Kidney (tissue), 14 donors: ENCODE measurements around the gene FOS. TPM values are rescaled to one million over a fixed set of nuclear protein-coding genes. Genes with fewer than 3 reads are reported as not detected.
"Not testable (repeated sequence)": the region's sequence is repeated elsewhere in the genome, so short reads cannot be mapped to it uniquely, and the experiment has no call there.

Experiments
- DNase-seq, 5 donors: peaks; one replicate each; pipeline ENCODE4 v3.0.0-alpha.2; 2013 to 2020
- FAIRE-seq: peaks from 2 replicates; lab custom pipeline; 2012; peaks lifted over from hg19 to GRCh38; lab: Jason Lieb, UNC
- H3K27ac ChIP-seq, 2 donors: one replicate each; pipeline ENCODE4 v1.7.0; 2013; ENCODE audit warnings: low read depth in 2 of 2, low read length in 2 of 2, inconsistent platforms in 1 of 2
- H3K27me3 ChIP-seq: one replicate; pipeline ENCODE4 v1.7.1; 2013; ENCODE audit warnings: low read length, inconsistent platforms; ENCODE audit not compliant: control insufficient read depth, insufficient read depth
- H3K36me3 ChIP-seq, 3 donors: one replicate each; pipeline versions ENCODE4 v1.7.0 to v1.7.1; 2013; ENCODE audit warnings: low read length in 3 of 3, control low read depth in 1 of 3, inconsistent platforms in 1 of 3; ENCODE audit not compliant: insufficient read depth in 3 of 3, control insufficient read depth in 2 of 3
- H3K4me1 ChIP-seq, 3 donors: one replicate each; pipeline versions ENCODE4 v1.7.0 to v1.7.1; 2013; ENCODE audit warnings: low read length in 3 of 3, inconsistent platforms in 1 of 3, low read depth in 1 of 3; ENCODE audit not compliant: control insufficient read depth in 2 of 3, insufficient read depth in 2 of 3
- H3K4me3 ChIP-seq, 3 donors: one replicate each; pipeline versions ENCODE4 v1.7.0 to v1.8.1; 2013; ENCODE audit warnings: low read length in 3 of 3, control low read depth in 1 of 3, inconsistent platforms in 1 of 3
- H3K9ac ChIP-seq, 3 donors: one replicate each; pipeline versions ENCODE4 v1.7.0 to v1.7.1; 2013; ENCODE audit warnings: low read length in 3 of 3, control low read depth in 1 of 3, inconsistent platforms in 1 of 3
- H3K9me3 ChIP-seq, 3 donors: one replicate each; pipeline versions ENCODE4 v1.7.0 to v1.7.1; 2013; ENCODE audit warnings: low read length in 3 of 3, control low read depth in 1 of 3, inconsistent platforms in 1 of 3; ENCODE audit not compliant: control insufficient read depth in 2 of 3, insufficient read depth in 1 of 3
- CTCF ChIP-seq: IDR thresholded peaks from 3 replicates; pipeline ENCODE4 v1.5.1; 2012; ENCODE audit warnings: mild to moderate bottlenecking, moderate library complexity, borderline replicate concordance; ENCODE audit not compliant: insufficient read depth; ENCODE audit errors: extremely low read depth
- intact Hi-C: fragments of 100-400 bp; cut with DNase I; formaldehyde crosslinking; loops from one replicate; pipeline ENCODE4 v1.11.1; 2022
- polyA plus RNA-seq: library from polyadenylated mRNA; stranded (reverse); fragments of 350-450 nt; fragmentation: Illumina TruSeq; extraction: RNeasy Lipid Tissue Mini Kit (QIAGEN cat#74804); gene quantifications from one replicate; pipeline ENCODE4 v1.2.3, GENCODE V29; 2014; ENCODE audit warnings: low read depth, low replicate concordance; ENCODE audit not compliant: insufficient read depth
- total RNA-seq: library from RNA; stranded (reverse); fragmentation: NEBNext Ultra II Directional; extraction: Animal tissue kit (Norgen Biotek cat#: 25700); gene quantifications from one replicate; pipeline ENCODE4 v1.2.1, GENCODE V29; 2021
- donor health status: control.
- donor health status: control.
- donor health status: control.
- donor health status: control.
- donor health status: control.
- donor health status: DM: yes; HTN: yes; CAD: no.
- donor health status: Normal renal cell carcinoma (clear cell type).

FOS gene
- total and polyA plus RNA-seq, 2 donors from 2014 or later, result 116 to 193 TPM

GRCh38 chr14:75306927-75307699, 28.5 kb downstream of the FOS start:
- Histone ChIP-seq H3K9me3 (no peaks in the 10 kb centered on the region), H3K4me1 (peaks cover 0 to 10% (median 8%) of the 10 kb centered on the region in 3 donors), H3K9ac (no peak overlapping the region), H3K27me3 (no peaks in the 10 kb centered on the region), H3K27ac (no peak overlapping the region), H3K36me3 (no peaks in the 10 kb centered on the region), H3K4me3 (no peak overlapping the region)
- intact Hi-C loops, result no loop called here
- DNase-seq (peak in 1 of 5 donors; percentile 54), FAIRE-seq (no peak)
- TF ChIP-seq CTCF, result peak; percentile 8

- no peaks in the 10 kb centered on the region for H3K27me3 ChIP-seq
- no peak overlapping the region for H3K9ac ChIP-seq
- FAIRE-seq, result no peak
- H3K27ac ChIP-seq, result no peak overlapping the region
- intact Hi-C loops, result no loop called here
- H3K4me3 ChIP-seq, result no peak overlapping the region
- no peaks in the 10 kb centered on the region for H3K36me3 ChIP-seq
- H3K4me1 ChIP-seq, result peaks cover 0 to 10% (median 8%) of the 10 kb centered on the region in 3 donors
- H3K9me3 ChIP-seq, result no peaks in the 10 kb centered on the region
- peak; percentile 90 to 95 (median 91) for DNase-seq
- TF ChIP-seq CTCF, result peak; percentile 98
Measured at GRCh38 chr14:75307700-75308379, 29.2 kb downstream of the FOS start.

GRCh38 chr14:75308991-75309390, 30.4 kb downstream of the FOS start:
- H3K9ac ChIP-seq, H3K27me3 ChIP-seq, H3K36me3 ChIP-seq, FAIRE-seq, H3K27ac ChIP-seq, H3K4me3 ChIP-seq, H3K4me1 ChIP-seq, H3K9me3 ChIP-seq, DNase-seq, intact Hi-C loops: not testable (repeated sequence)

- FAIRE-seq, H3K27ac ChIP-seq, H3K36me3 ChIP-seq, H3K4me3 ChIP-seq, H3K9me3 ChIP-seq, intact Hi-C loops, H3K9ac ChIP-seq, H3K27me3 ChIP-seq, DNase-seq, H3K4me1 ChIP-seq: not testable (repeated sequence)
Measured at GRCh38 chr14:75309561-75309960, 30.9 kb downstream of the FOS start.
